K562 (cell line): Measurements from ENCODE around the gene DPY19L1. TPM values are rescaled to one million over a fixed set of nuclear protein-coding genes. Genes with fewer than 3 reads are reported as not detected.

Source experiments
- ATAC-seq: fragments of 200-7000 bp; cut with Tn5 transposase; 3 replicates; pipeline ENCODE4 v1.9.1; 2020; ENCODE audit warnings: moderate library complexity
- BruUV-seq: library from RNA; stranded (reverse); fragments of 400-500 nt; replicated peaks from 2 replicates; lab custom pipeline; 2021; lab: Mats Ljungman, UMichigan
- CTCF ChIA-PET: fragments of 300-600 bp; formaldehyde crosslinking; extraction: SDS; loops from one replicate; lab custom pipeline; 2021; ENCODE audit warnings: low intra/inter-chr PET ratio; lab: Yijun Ruan, JAX
- POLR2A ChIA-PET: fragments of 300-600, 350-650 bp; sonication (Branson Sonifier 250); formaldehyde crosslinking; extraction: SDS; loops from one replicate; lab custom pipeline; 2021; ENCODE audit warnings: antibody characterized with exemption, inconsistent platforms; lab: Yijun Ruan, JAX
- DNase-seq, 4 experiments: peaks; one replicate each; pipeline versions ENCODE4 v3.0.0 to v3.0.0-alpha.2; 2011 to 2018; ENCODE audit warnings: low spot score in 3 of 4, mixed read lengths in 3 of 4; ENCODE audit errors: extremely low read depth in 1 of 4
- FAIRE-seq: peaks from 2 replicates; lab custom pipeline; 2011; peaks lifted over from hg19 to GRCh38; lab: Jason Lieb, UNC
- H2AFZ ChIP-seq: 2 replicates; pipeline ENCODE4 v1.6.0; 2011; ENCODE audit warnings: low read depth, low read length, control low read depth, inconsistent platforms
- H3K27ac ChIP-seq: fragments of 200-600 bp; 3 replicates; pipeline ENCODE4 v1.8.0; 2011; ENCODE audit warnings: low read depth, mild to moderate bottlenecking, control low read depth, inconsistent platforms, low read length, moderate library complexity, mixed read lengths; ENCODE audit errors: extremely low read depth
- H3K27me3 ChIP-seq, 2 experiments: fragments of 300-600 bp in 1 of 2; 2 replicates in 1 of 2; 3 replicates in 1 of 2; pipeline versions ENCODE4 v1.6.0 to v1.8.0; 2011; ENCODE audit warnings: inconsistent platforms in 2 of 2, low read length in 2 of 2, mild to moderate bottlenecking in 1 of 2, mixed read lengths in 1 of 2, moderate library complexity in 1 of 2; ENCODE audit not compliant: control insufficient read depth in 2 of 2, insufficient read depth in 2 of 2
- H3K36me3 ChIP-seq: fragments of 300-600 bp; 3 replicates; pipeline ENCODE4 v1.8.0; 2011; ENCODE audit warnings: mild to moderate bottlenecking, low read length, inconsistent platforms; ENCODE audit not compliant: control insufficient read depth, insufficient read depth
- H3K4me1 ChIP-seq, 2 experiments: fragments of 200-600 bp in 1 of 2; replicated peaks in 1 of 2; 2 replicates in 1 of 2; 3 replicates in 1 of 2; pipeline versions ENCODE4 v1.5.1 to v1.8.0; 2011; ENCODE audit warnings: inconsistent platforms in 2 of 2, low read length in 2 of 2, mild to moderate bottlenecking in 1 of 2, mixed read lengths in 1 of 2, moderate library complexity in 1 of 2; ENCODE audit not compliant: control insufficient read depth in 2 of 2, insufficient read depth in 2 of 2
- H3K4me2 ChIP-seq: 2 replicates; pipeline ENCODE4 v1.6.1; 2011; ENCODE audit warnings: low read length, control low read depth, inconsistent platforms, mixed read lengths; ENCODE audit not compliant: insufficient read depth
- H3K4me3 ChIP-seq: fragments of 200-600 bp; sonication (generic), shearing (Covaris generic); 2 replicates; pipeline ENCODE4 v1.5.1; 2016; ENCODE audit warnings: control low read depth, inconsistent platforms
- H3K79me2 ChIP-seq: fragments of 200-600 bp; 3 replicates; pipeline ENCODE4 v1.8.0; 2011; ENCODE audit warnings: low read length, inconsistent platforms; ENCODE audit not compliant: control insufficient read depth, insufficient read depth
- H3K9ac ChIP-seq, 2 experiments: 2 replicates each; pipeline versions ENCODE4 v1.6.0 to v1.6.1; 2011; ENCODE audit warnings: low read depth in 2 of 2, low read length in 2 of 2, control low read depth in 1 of 2, inconsistent platforms in 1 of 2, mild to moderate bottlenecking in 1 of 2, mixed read lengths in 1 of 2; ENCODE audit not compliant: insufficient read depth in 1 of 2
- H3K9me1 ChIP-seq: one replicate; pipeline ENCODE4 v1.6.0; 2011; ENCODE audit warnings: inconsistent platforms, mild to moderate bottlenecking, low read length, moderate library complexity; ENCODE audit not compliant: control insufficient read depth, insufficient read depth
- H3K9me3 ChIP-seq: replicated peaks from 2 replicates; pipeline ENCODE4 v1.5.1; 2011; ENCODE audit warnings: low read depth, low read length, inconsistent platforms; ENCODE audit not compliant: control insufficient read depth, insufficient read depth
- H4K20me1 ChIP-seq: replicated peaks from 2 replicates; pipeline ENCODE4 v1.6.1; 2011; ENCODE audit warnings: low read length, inconsistent platforms, mixed read lengths; ENCODE audit not compliant: control insufficient read depth, insufficient read depth
- CSDE1 ChIP-seq, 2 experiments: fragments of 450-650 bp; IDR thresholded peaks; 2 replicates each; pipeline ENCODE4 v1.6.1; 2016; ENCODE audit warnings: mild to moderate bottlenecking in 1 of 2
- DPF2 ChIP-seq: fragments of 450-650 bp; IDR thresholded peaks from 2 replicates; pipeline ENCODE4 v1.6.1; 2016
- RFX5 ChIP-seq: IDR thresholded peaks from 2 replicates; pipeline ENCODE4 v1.6.1; 2011; ENCODE audit warnings: low read depth, mild to moderate bottlenecking, improper control_type of control experiment, low read length
- RNF2 ChIP-seq: sonication (generic); IDR thresholded peaks from 2 replicates; pipeline ENCODE4 v1.6.1; 2016
- SMAD3 ChIP-seq: fragments of 450-650 bp; formaldehyde crosslinking; conservative IDR thresholded peaks from 2 replicates; pipeline ENCODE4 v1.4.0; 2020; ENCODE audit warnings: mild to moderate bottlenecking
- U2AF1 ChIP-seq: fragments of 200-400 bp; formaldehyde crosslinking; optimal IDR thresholded peaks from 2 replicates; pipeline ENCODE3; 2017; ENCODE audit warnings: mild to moderate bottlenecking, low read depth, low read length, moderate library complexity
- ZNF589 ChIP-seq: fragments of 200-800 bp; sonication (Bioruptor generic); IDR thresholded peaks from 2 replicates; pipeline ENCODE4 v1.6.1; 2016; ENCODE audit warnings: low read depth, missing genetic modification characterization, missing compliant biosample characterization
- ZNF609 ChIP-seq: sonication (generic); formaldehyde crosslinking; IDR thresholded peaks from 2 replicates; pipeline ENCODE4 v1.8.1; 2023; ENCODE audit warnings: missing genetic modification reagents, mild to moderate bottlenecking, borderline replicate concordance
- WGBS: fragments of 100-300 bp; shearing (Covaris generic); methylation state at CpG from one replicate; pipeline ENCODE4 v1.1.6; 2016; ENCODE audit warnings: low coverage, mixed read lengths; ENCODE audit not compliant: insufficient coverage; ENCODE audit errors: missing lambda C conversion rate; 5-methylcytosine and 5-hydroxymethylcytosine counted together
- in situ Hi-C: fragments of 300-500 bp; cut with MboI; formaldehyde crosslinking; loops from 4 replicates; pipeline ENCODE4 v1.15.0; 2018; ENCODE audit warnings: inconsistent platforms, mixed read lengths
- intact Hi-C: fragments of 100-400 bp; cut with micrococcal nuclease; formaldehyde crosslinking; loops from 2 replicates; pipeline ENCODE4 v1.14.2; 2022
- polyA plus RNA-seq, 8 experiments: library from polyadenylated mRNA; depleted of rRNA in 4 of 8; stranded (reverse) in 5 of 8; unstranded in 3 of 8; fragments of >200 nt; fragmentation: Nextera tagmentation in 2 of 8; fragmentation: Illumina TruSeq in 1 of 8; extraction: Ambion mirVana in 2 of 8; extraction: Trizol in 1 of 8; gene quantifications; 2 replicates each; pipeline versions ENCODE4 v1.2.1 to v1.2.3, GENCODE V29; 2011 to 2014; ENCODE audit warnings: inconsistent platforms in 1 of 8, missing spikeins in 1 of 8
- total RNA-seq, 7 experiments: library from RNA; depleted of rRNA in 6 of 7; stranded (reverse); fragments of >200 nt in 6 of 7; fragmentation: Illumina TruSeq in 2 of 7; extraction: Trizol in 2 of 7; gene quantifications; 2 replicates each; pipeline versions ENCODE4 v1.2.1 to v1.2.3, GENCODE V29; 2011 to 2021; ENCODE audit warnings: low replicate concordance in 1 of 7

DPY19L1 gene
- total and polyA plus RNA-seq, 9 of the 15 experiments (the other 6 are each of a cell fraction or from before 2014, with no cell fraction given) = 4.0 to 34.3 (median 22.1) TPM

- TF ChIP-seq SMAD3 = no peak
- no peak for TF ChIP-seq DPF2
- TF ChIP-seq CSDE1 (IDR thresholded peaks at IDR 0.05) = no peak
- TF ChIP-seq RFX5 = no peak
- TF ChIP-seq U2AF1 = no peak
- no peak for TF ChIP-seq ZNF609 (CRISPR knock-in tag)
Measured at GRCh38 chr7:35039343-35039742, 2.1 kb upstream of the DPY19L1 start (continued).

- no peak for FAIRE-seq
- H3K4me1 ChIP-seq = peaks cover 10 to 14% of the 10 kb centered on the region in 2 experiments
- no peak for ATAC-seq
- H3K9me1 ChIP-seq = no peaks in the 10 kb centered on the region
- in situ Hi-C loops = no loop called here
- peaks cover 35% of the 10 kb centered on the region for H3K79me2 ChIP-seq
- DNase-seq = peak in 1 of 4 experiments; percentile 8
- peak overlapping the region; percentile 48 to 89; a peak in 3 of 4 replicates for H3K9ac ChIP-seq
- H3K27me3 ChIP-seq = no peaks in the 10 kb centered on the region
- peak overlapping the region; percentile 54 for H3K4me3 ChIP-seq
- peak overlapping the region; percentile 84 for H3K4me2 ChIP-seq
- ChIA-PET CTCF (interaction anchor here (0.7 kb wide), 1 partner anchor 499 kb away, joined by 3 read pairs; no protein-coding TSS in a partner anchor), POLR2A (interaction anchor here (0.6 to 0.8 kb wide), 2 partner anchors 9 to 34 kb away, joined by 3 read pairs; no protein-coding TSS in a partner anchor)
- peak overlapping the region; percentile 55; the same call in 1 of the 3 replicates for H3K27ac ChIP-seq
- no peaks in the 10 kb centered on the region for H3K36me3 ChIP-seq
- H4K20me1 ChIP-seq = no peaks in the 10 kb centered on the region
- 0 out of 2 replicates have a peak, but pooled peaks have one; percentile 2 for TF ChIP-seq RNF2
- TF ChIP-seq ZNF589 (CRISPR knock-in tag) = no peak
- 13% methylated on average over 8 of the region's 9 CpGs for WGBS
- TSS peak; percentile 80 for BruUV-seq
- intact Hi-C loops = loop anchor here (5.0 to 10.0 kb wide), 4 partner anchors 36 to 364 kb away; no protein-coding TSS in a partner anchor
- no peaks in the 10 kb centered on the region for H3K9me3 ChIP-seq
- peak overlapping the region; percentile 96 for H2AFZ ChIP-seq
Measured at GRCh38 chr7:35038354-35038753, 1.1 kb upstream of the DPY19L1 start.
